ENCODE results near the gene DERL2. TPM values are rescaled to one million over a fixed set of nuclear protein-coding genes. Genes with fewer than 3 reads are reported as not detected.
A peak's percentile ranks its signal among the peaks of the same experiment; 100 is the strongest.
"Not testable (repeated sequence)": the region's sequence is repeated elsewhere in the genome, so short reads cannot be mapped to it uniquely, and the experiment has no call there.

Gene DERL2
- total RNA-seq, 1 donor from 2014 or later: 26.1 TPM

- no peaks in the 10 kb centered on the region for H3K9me3 ChIP-seq (ENCODE audit: control insufficient read depth in 3 of 3, low read length in 3 of 3)
- H3K36me3 ChIP-seq (ENCODE audit: control insufficient read depth in 3 of 3, insufficient read depth in 3 of 3, low read length in 3 of 3): peaks cover 35 to 42% (median 40%) of the 10 kb centered on the region in 3 donors
- H3K27ac ChIP-seq (ENCODE audit: low read depth, low read length): no peak overlapping the region
- no peak overlapping the region for H3K4me3 ChIP-seq (ENCODE audit: low read length in 3 of 3)
- H3K4me1 ChIP-seq (ENCODE audit: control insufficient read depth in 3 of 3, insufficient read depth in 3 of 3, low read length in 3 of 3): peaks cover 4 to 6% (median 5%) of the 10 kb centered on the region in 3 donors
- no peaks in the 10 kb centered on the region for H3K27me3 ChIP-seq (ENCODE audit: control insufficient read depth in 3 of 3, insufficient read depth in 3 of 3, low read length in 3 of 3)
- H3K9ac ChIP-seq (ENCODE audit: low read depth in 1 of 3, low read length in 3 of 3): no peak overlapping the region
Measured at GRCh38 chr17:5443728-5444127, 42.2 kb downstream of the DERL2 start.

GRCh38 chr17:5439446-5439764, 46.6 kb downstream of the DERL2 start:
- Histone ChIP-seq H3K4me1 (ENCODE audit: control insufficient read depth in 3 of 3, insufficient read depth in 3 of 3, low read length in 3 of 3) (peaks cover 4 to 18% (median 15%) of the 10 kb centered on the region in 3 donors), H3K9me3 (ENCODE audit: control insufficient read depth in 3 of 3, low read length in 3 of 3) (no peaks in the 10 kb centered on the region), H3K36me3 (ENCODE audit: control insufficient read depth in 3 of 3, insufficient read depth in 3 of 3, low read length in 3 of 3) (peaks cover 23 to 35% (median 35%) of the 10 kb centered on the region in 3 donors), H3K27me3 (ENCODE audit: control insufficient read depth in 3 of 3, insufficient read depth in 3 of 3, low read length in 3 of 3) (no peaks in the 10 kb centered on the region), H3K4me3 (ENCODE audit: low read length in 3 of 3) (peak overlapping the region; percentile 72 to 97 (median 89)), H3K27ac (ENCODE audit: low read depth, low read length) (peak overlapping the region; percentile 76), H3K9ac (ENCODE audit: low read depth in 1 of 3, low read length in 3 of 3) (peak overlapping the region; percentile 80 to 92 (median 84))

DNA sequence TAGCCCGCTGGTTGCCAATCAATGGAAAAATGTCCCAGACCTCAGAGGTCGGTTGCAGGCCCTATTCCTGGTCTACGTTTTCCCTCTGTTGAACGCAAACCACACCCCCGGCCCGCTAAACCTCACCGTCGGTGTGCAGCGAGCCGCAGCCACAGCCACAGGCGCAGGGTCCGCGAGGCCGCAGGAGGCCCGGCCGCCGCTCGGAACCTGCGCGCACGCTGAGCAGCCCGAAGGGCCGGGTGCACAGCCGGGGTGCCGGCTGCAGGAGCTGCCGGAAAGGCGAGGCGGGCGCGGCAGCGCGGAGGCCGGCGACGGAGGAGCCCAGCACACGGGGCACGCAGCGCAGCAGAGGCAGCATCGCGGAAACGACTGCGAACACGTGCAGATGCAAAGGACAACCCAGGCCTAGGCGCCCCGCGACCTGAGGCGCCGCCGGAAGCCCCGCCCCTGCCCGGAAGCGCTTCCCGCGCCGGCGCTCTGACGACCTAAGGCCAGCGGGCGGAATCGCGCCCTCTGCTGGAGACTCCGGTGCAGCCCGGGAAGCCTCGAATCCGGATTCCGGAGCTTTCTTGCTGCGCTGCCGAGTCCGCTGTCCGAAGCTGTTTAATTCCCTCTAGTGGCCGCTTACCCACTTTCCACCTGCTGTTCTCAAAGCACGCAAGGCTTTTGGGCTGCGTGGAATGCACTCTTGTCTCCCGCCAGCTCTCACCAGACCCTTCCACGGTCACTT, 47.1 kb downstream of the DERL2 start, which contains the start of gene C1QBP:
Gene C1QBP (minus strand): TSS at position 440 of the 730 bp plus-strand sequence. CDS start 82 bp downstream, at position 358.
- Histone ChIP-seq H3K27me3 (ENCODE audit: control insufficient read depth in 3 of 3, insufficient read depth in 3 of 3, low read length in 3 of 3) (no peaks in the 10 kb centered on the region), H3K4me3 (ENCODE audit: low read length in 3 of 3) (peak within 1 kb of the TSS; percentile 82 to 97 (median 89)), H3K27ac (ENCODE audit: low read depth, low read length) (peak within 1 kb of the TSS; percentile 76), H3K9ac (ENCODE audit: low read depth in 1 of 3, low read length in 3 of 3) (peak within 1 kb of the TSS; percentile 84 to 92 (median 89)), H3K36me3 (ENCODE audit: control insufficient read depth in 3 of 3, insufficient read depth in 3 of 3, low read length in 3 of 3) (peaks cover 21 to 34% (median 33%) of the 10 kb centered on the region in 3 donors), H3K4me1 (ENCODE audit: control insufficient read depth in 3 of 3, insufficient read depth in 3 of 3, low read length in 3 of 3) (peaks cover 4 to 18% (median 15%) of the 10 kb centered on the region in 3 donors), H3K9me3 (ENCODE audit: control insufficient read depth in 3 of 3, low read length in 3 of 3) (no peaks in the 10 kb centered on the region)

DNA sequence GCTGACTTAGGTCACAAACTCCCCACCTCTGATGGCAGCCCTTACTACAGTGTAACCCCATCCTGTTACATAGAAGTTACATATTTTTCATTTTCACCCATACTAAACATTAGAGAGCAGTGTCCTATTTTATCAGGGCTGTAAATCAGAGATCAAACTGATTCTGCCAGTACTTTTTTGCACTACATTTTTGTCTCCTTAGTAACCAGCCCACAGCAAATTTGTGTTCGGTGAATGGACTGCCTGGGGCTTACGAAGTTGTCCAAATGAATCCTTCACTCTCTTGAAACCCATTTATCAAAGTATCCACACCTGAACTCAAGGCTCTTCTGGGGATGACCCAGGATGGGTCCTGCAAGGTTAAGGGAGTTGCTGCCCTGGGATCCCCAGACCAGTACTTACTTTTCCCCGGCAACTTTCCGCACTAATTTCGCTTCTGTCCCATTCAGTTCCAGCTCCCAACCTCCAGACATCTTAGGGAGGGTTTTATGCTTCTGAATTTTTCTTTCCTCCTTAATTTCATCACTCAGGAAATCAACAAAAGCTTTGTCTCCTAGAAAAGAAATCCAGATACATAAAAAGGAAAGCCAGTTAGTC, 48.2 kb downstream of the DERL2 start:
- H3K4me1 ChIP-seq (ENCODE audit: control insufficient read depth in 3 of 3, insufficient read depth in 3 of 3, low read length in 3 of 3): peaks cover 4 to 18% (median 15%) of the 10 kb centered on the region in 3 donors
- peak overlapping the region; percentile 84 to 92 (median 89) for H3K9ac ChIP-seq (ENCODE audit: low read depth in 1 of 3, low read length in 3 of 3)
- peaks cover 23 to 37% (median 36%) of the 10 kb centered on the region in 3 donors for H3K36me3 ChIP-seq (ENCODE audit: control insufficient read depth in 3 of 3, insufficient read depth in 3 of 3, low read length in 3 of 3)
- H3K27ac ChIP-seq (ENCODE audit: low read depth, low read length): peak overlapping the region; percentile 76
- H3K27me3 ChIP-seq (ENCODE audit: control insufficient read depth in 3 of 3, insufficient read depth in 3 of 3, low read length in 3 of 3): no peaks in the 10 kb centered on the region
- no peaks in the 10 kb centered on the region for H3K9me3 ChIP-seq (ENCODE audit: control insufficient read depth in 3 of 3, low read length in 3 of 3)
- H3K4me3 ChIP-seq (ENCODE audit: low read length in 3 of 3): peak overlapping the region; percentile 82 to 97 (median 89)

- not testable (repeated sequence) for H3K27me3 ChIP-seq (ENCODE audit: control insufficient read depth in 3 of 3, insufficient read depth in 3 of 3, low read length in 3 of 3); H3K4me3 ChIP-seq (ENCODE audit: low read length in 3 of 3); H3K27ac ChIP-seq (ENCODE audit: low read depth, low read length); H3K9me3 ChIP-seq (ENCODE audit: control insufficient read depth in 3 of 3, low read length in 3 of 3); H3K9ac ChIP-seq (ENCODE audit: low read depth in 1 of 3, low read length in 3 of 3)
- Histone ChIP-seq H3K4me1 (ENCODE audit: control insufficient read depth in 3 of 3, insufficient read depth in 3 of 3, low read length in 3 of 3) (peaks cover 4 to 18% (median 15%) of the 10 kb centered on the region in 3 donors), H3K36me3 (ENCODE audit: control insufficient read depth in 3 of 3, insufficient read depth in 3 of 3, low read length in 3 of 3) (peaks cover 35 to 54% (median 51%) of the 10 kb centered on the region in 3 donors)
Measured at GRCh38 chr17:5435781-5436315, 50.1 kb downstream of the DERL2 start.

GRCh38 chr17:5434984-5435383, 51.0 kb downstream of the DERL2 start:
- no peaks in the 10 kb centered on the region for H3K27me3 ChIP-seq (ENCODE audit: control insufficient read depth in 3 of 3, insufficient read depth in 3 of 3, low read length in 3 of 3)
- peaks cover 4 to 18% (median 15%) of the 10 kb centered on the region in 3 donors for H3K4me1 ChIP-seq (ENCODE audit: control insufficient read depth in 3 of 3, insufficient read depth in 3 of 3, low read length in 3 of 3)
- H3K36me3 ChIP-seq (ENCODE audit: control insufficient read depth in 3 of 3, insufficient read depth in 3 of 3, low read length in 3 of 3): peaks cover 40 to 60% (median 56%) of the 10 kb centered on the region in 3 donors
- peak overlapping the region; percentile 27 for H3K27ac ChIP-seq (ENCODE audit: low read depth, low read length)
- H3K9ac ChIP-seq (ENCODE audit: low read depth in 1 of 3, low read length in 3 of 3): peak overlapping the region in 1 of 3 donors; percentile 7
- no peak overlapping the region for H3K4me3 ChIP-seq (ENCODE audit: low read length in 3 of 3)
- no peaks in the 10 kb centered on the region for H3K9me3 ChIP-seq (ENCODE audit: control insufficient read depth in 3 of 3, low read length in 3 of 3)

- H3K9me3 ChIP-seq (ENCODE audit: control insufficient read depth in 3 of 3, low read length in 3 of 3): no peaks in the 10 kb centered on the region
- H3K9ac ChIP-seq (ENCODE audit: low read depth in 1 of 3, low read length in 3 of 3): no peak overlapping the region
- H3K27me3 ChIP-seq (ENCODE audit: control insufficient read depth in 3 of 3, insufficient read depth in 3 of 3, low read length in 3 of 3): no peaks in the 10 kb centered on the region
- H3K4me1 ChIP-seq (ENCODE audit: control insufficient read depth in 3 of 3, insufficient read depth in 3 of 3, low read length in 3 of 3): peaks cover 0 to 5% (median 0%) of the 10 kb centered on the region in 3 donors
- no peak overlapping the region for H3K4me3 ChIP-seq (ENCODE audit: low read length in 3 of 3)
- H3K36me3 ChIP-seq (ENCODE audit: control insufficient read depth in 3 of 3, insufficient read depth in 3 of 3, low read length in 3 of 3): peaks cover 56 to 76% (median 73%) of the 10 kb centered on the region in 3 donors
- no peak overlapping the region for H3K27ac ChIP-seq (ENCODE audit: low read depth, low read length)
Measured at GRCh38 chr17:5431949-5432556, 53.9 kb downstream of the DERL2 start.

DNA sequence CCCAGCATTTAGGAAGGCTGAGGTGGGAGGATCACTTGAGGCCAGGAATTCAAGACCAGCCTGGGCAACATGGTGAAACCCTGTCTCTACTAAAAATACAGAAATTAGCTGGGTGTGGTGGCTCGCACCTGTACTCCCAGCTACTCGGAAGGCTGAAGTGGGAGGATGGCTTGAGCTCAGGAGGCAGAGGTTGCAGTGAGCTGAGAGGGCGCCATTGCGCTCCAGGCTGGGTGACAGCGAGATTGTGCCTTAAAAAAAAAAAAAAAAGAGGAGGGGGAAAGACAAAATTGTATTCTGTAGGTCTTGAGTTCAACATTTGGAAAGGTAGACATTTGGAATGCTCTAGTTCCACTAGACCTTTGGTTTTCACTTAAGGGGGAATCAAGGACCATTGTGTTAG, 54.7 kb downstream of the DERL2 start:
- H3K9me3 ChIP-seq (ENCODE audit: control insufficient read depth in 3 of 3, low read length in 3 of 3); H3K9ac ChIP-seq (ENCODE audit: low read depth in 1 of 3, low read length in 3 of 3); H3K27ac ChIP-seq (ENCODE audit: low read depth, low read length); H3K4me3 ChIP-seq (ENCODE audit: low read length in 3 of 3); H3K4me1 ChIP-seq (ENCODE audit: control insufficient read depth in 3 of 3, insufficient read depth in 3 of 3, low read length in 3 of 3); H3K27me3 ChIP-seq (ENCODE audit: control insufficient read depth in 3 of 3, insufficient read depth in 3 of 3, low read length in 3 of 3): not testable (repeated sequence)
- H3K36me3 ChIP-seq (ENCODE audit: control insufficient read depth in 3 of 3, insufficient read depth in 3 of 3, low read length in 3 of 3): peaks cover 58 to 74% (median 73%) of the 10 kb centered on the region in 3 donors

GRCh38 chr17:5430413-5430999, 55.5 kb downstream of the DERL2 start:
- Histone ChIP-seq H3K4me3 (ENCODE audit: low read length in 3 of 3) (no peak overlapping the region), H3K4me1 (ENCODE audit: control insufficient read depth in 3 of 3, insufficient read depth in 3 of 3, low read length in 3 of 3) (peaks cover 0 to 5% (median 0%) of the 10 kb centered on the region in 3 donors), H3K9me3 (ENCODE audit: control insufficient read depth in 3 of 3, low read length in 3 of 3) (no peaks in the 10 kb centered on the region), H3K27me3 (ENCODE audit: control insufficient read depth in 3 of 3, insufficient read depth in 3 of 3, low read length in 3 of 3) (no peaks in the 10 kb centered on the region), H3K36me3 (ENCODE audit: control insufficient read depth in 3 of 3, insufficient read depth in 3 of 3, low read length in 3 of 3) (peaks cover 65 to 78% (median 78%) of the 10 kb centered on the region in 3 donors), H3K27ac (ENCODE audit: low read depth, low read length) (no peak overlapping the region), H3K9ac (ENCODE audit: low read depth in 1 of 3, low read length in 3 of 3) (no peak overlapping the region)
